GM12878 (cell line): Measurements from ENCODE around the gene IL1RAPL1. TPM values are rescaled to one million over a fixed set of nuclear protein-coding genes. Genes with fewer than 3 reads are reported as not detected.

Experiments used
- ATAC-seq: fragments of 200-7000 bp; cut with Tn5 transposase; 3 replicates; pipeline ENCODE4 v1.9.1; 2020; ENCODE audit warnings: mild to moderate bottlenecking, moderate library complexity
- BruUV-seq: library from RNA; stranded (reverse); fragments of 400-500 nt; replicated peaks from 2 replicates; lab custom pipeline; 2021; lab: Mats Ljungman, UMichigan
- CTCF ChIA-PET: fragments of 300-600 bp; sonication (Branson Sonifier 250); formaldehyde crosslinking; extraction: SDS; loops from one replicate; lab custom pipeline; 2021; ENCODE audit warnings: inconsistent platforms; lab: Yijun Ruan, JAX
- POLR2A ChIA-PET: fragments of 350-600 bp; formaldehyde crosslinking; extraction: SDS; loops from one replicate; lab custom pipeline; 2021; ENCODE audit warnings: inconsistent platforms; lab: Charles Lee
- RAD21 ChIA-PET: fragments of 300-600 bp; sonication (Branson Sonifier 250); formaldehyde crosslinking; loops from one replicate; lab custom pipeline; 2023; ENCODE audit warnings: antibody characterized with exemption; ENCODE audit not compliant: unreplicated experiment; lab: Charles Lee
- SMC1A ChIA-PET: fragments of 300-600 bp; sonication (Branson Sonifier 250); formaldehyde crosslinking; loops from one replicate; lab custom pipeline; 2023; ENCODE audit not compliant: unreplicated experiment, uncharacterized antibody; lab: Charles Lee
- DNase-seq: peaks from one replicate; pipeline ENCODE4 v3.0.0-alpha.2; 2011; ENCODE audit warnings: low read depth, low spot score
- FAIRE-seq: peaks from 3 replicates; lab custom pipeline; 2011; peaks lifted over from hg19 to GRCh38; lab: Jason Lieb, UNC
- H2AFZ ChIP-seq: 2 replicates; pipeline ENCODE4 v1.6.0; 2011; ENCODE audit warnings: low read depth, low read length, control low read depth; ENCODE audit not compliant: control insufficient read depth
- H3K27ac ChIP-seq: 2 replicates; pipeline ENCODE4 v1.5.1; 2011; ENCODE audit warnings: control low read depth; ENCODE audit not compliant: control insufficient read depth, insufficient read depth
- H3K27me3 ChIP-seq, 2 experiments: replicated peaks in 1 of 2; 2 replicates each; pipeline versions ENCODE4 v1.6.0 to v1.6.1; 2011; ENCODE audit warnings: low read length in 1 of 2; ENCODE audit not compliant: control insufficient read depth in 2 of 2, insufficient read depth in 2 of 2
- H3K36me3 ChIP-seq, 2 experiments: 2 replicates each; pipeline ENCODE4 v1.5.1; 2011; ENCODE audit warnings: low read length in 1 of 2; ENCODE audit not compliant: control insufficient read depth in 2 of 2, insufficient read depth in 2 of 2
- H3K4me1 ChIP-seq: 2 replicates; pipeline ENCODE4 v1.6.1; 2011; ENCODE audit warnings: mild to moderate bottlenecking, low read length, moderate library complexity, mixed read lengths; ENCODE audit not compliant: control insufficient read depth, insufficient read depth
- H3K4me2 ChIP-seq: 2 replicates; pipeline ENCODE4 v1.6.0; 2011; ENCODE audit warnings: control low read depth; ENCODE audit not compliant: control insufficient read depth, insufficient read depth
- H3K4me3 ChIP-seq: fragments of 200-600 bp; sonication (generic); 2 replicates; pipeline ENCODE4 v1.5.1; 2016
- H3K79me2 ChIP-seq: 2 replicates; pipeline ENCODE4 v1.6.0; 2011; ENCODE audit warnings: low read length; ENCODE audit not compliant: control insufficient read depth, insufficient read depth
- H3K9ac ChIP-seq: 2 replicates; pipeline ENCODE4 v1.8.0; 2011; ENCODE audit warnings: low read length, control low read depth, mixed read lengths; ENCODE audit not compliant: control insufficient read depth, insufficient read depth
- H3K9me3 ChIP-seq: replicated peaks from 3 replicates; pipeline ENCODE4 v1.5.1; 2011; ENCODE audit warnings: mild to moderate bottlenecking, low read length; ENCODE audit not compliant: control insufficient read depth, insufficient read depth
- H4K20me1 ChIP-seq: 2 replicates; pipeline ENCODE4 v1.6.0; 2011; ENCODE audit not compliant: control insufficient read depth, insufficient read depth
- BRCA1 ChIP-seq: IDR thresholded peaks from 2 replicates; pipeline ENCODE4 v1.6.1; 2011; ENCODE audit warnings: low read depth, low read length, improper control_type of control experiment
- IRF5 ChIP-seq: fragments of 450-650 bp; IDR thresholded peaks from 2 replicates; pipeline ENCODE4 v1.6.1; 2017; ENCODE audit warnings: borderline replicate concordance
- LARP7 ChIP-seq: fragments of 450-650 bp; IDR thresholded peaks from 2 replicates; pipeline ENCODE4 v1.6.1; 2017; ENCODE audit warnings: mild to moderate bottlenecking
- SMAD1 ChIP-seq: fragments of 450-650 bp; IDR thresholded peaks from 2 replicates; pipeline ENCODE4 v1.6.1; 2018; ENCODE audit warnings: mild to moderate bottlenecking, low read depth; ENCODE audit not compliant: partially characterized antibody
- ZNF207 ChIP-seq: fragments of 450-650 bp; IDR thresholded peaks from 2 replicates; pipeline ENCODE4 v1.6.1; 2014; ENCODE audit warnings: antibody characterized with exemption, mild to moderate bottlenecking, borderline replicate concordance
- ZNF274 ChIP-seq: IDR thresholded peaks from one replicate; pipeline ENCODE4 v1.8.0; 2011; ENCODE audit not compliant: insufficient read length, insufficient read depth
- WGBS: methylation state at CpG from one replicate; pipeline ENCODE4 v1.1.6; 2016; ENCODE audit warnings: low lambda C conversion rate; ENCODE audit not compliant: insufficient replicate concordance, insufficient coverage; ENCODE audit errors: missing lambda C conversion rate; 5-methylcytosine and 5-hydroxymethylcytosine counted together
- in situ Hi-C: fragments of 300-500 bp; cut with MboI; formaldehyde crosslinking; loops from 9 replicates; pipeline ENCODE4 v1.14.3; 2018; ENCODE audit warnings: mixed read lengths
- intact Hi-C: fragments of 100-400 bp; cut with micrococcal nuclease; formaldehyde crosslinking; loops from one replicate; pipeline ENCODE4 v1.14.2; 2022; ENCODE audit not compliant: unreplicated experiment
- polyA plus RNA-seq, 11 experiments: library from polyadenylated mRNA; depleted of rRNA in 4 of 11; unstranded in 6 of 11; stranded (reverse) in 5 of 11; fragments of >200 nt; fragmentation: Nextera tagmentation in 4 of 11; fragmentation: Illumina TruSeq in 1 of 11; extraction: Ambion mirVana in 4 of 11; extraction: Trizol in 1 of 11; gene quantifications; 1 replicate in 1 of 11; 2 replicates in 10 of 11; pipeline versions ENCODE4 v1.2.1 to v1.2.3, GENCODE V29; 2011 to 2016; ENCODE audit warnings: inconsistent platforms in 2 of 11, missing spikeins in 2 of 11, low read depth in 1 of 11
- total RNA-seq, 4 experiments: library from RNA; depleted of rRNA in 3 of 4; stranded (reverse); fragments of >200 nt in 3 of 4; fragmentation: Illumina TruSeq in 1 of 4; extraction: Trizol in 1 of 4; gene quantifications; 2 replicates each; pipeline versions ENCODE4 v1.2.1 to v1.2.3, GENCODE V29; 2013 to 2021
- TF ChIP-seq, protein P1 (sequence below): IDR thresholded peaks from 2 replicates; pipeline ENCODE4 v1.6.1; 2011; ENCODE audit warnings: borderline replicate concordance, low read depth, mild to moderate bottlenecking, moderate library complexity, low read length; ENCODE audit not compliant: insufficient read depth, poor library complexity, severe bottlenecking

The IL1RAPL1 gene
- total and polyA plus RNA-seq, 10 of the 15 experiments (the other 5 are each of a cell fraction or from before 2014, with no cell fraction given) = not detected

DNA sequence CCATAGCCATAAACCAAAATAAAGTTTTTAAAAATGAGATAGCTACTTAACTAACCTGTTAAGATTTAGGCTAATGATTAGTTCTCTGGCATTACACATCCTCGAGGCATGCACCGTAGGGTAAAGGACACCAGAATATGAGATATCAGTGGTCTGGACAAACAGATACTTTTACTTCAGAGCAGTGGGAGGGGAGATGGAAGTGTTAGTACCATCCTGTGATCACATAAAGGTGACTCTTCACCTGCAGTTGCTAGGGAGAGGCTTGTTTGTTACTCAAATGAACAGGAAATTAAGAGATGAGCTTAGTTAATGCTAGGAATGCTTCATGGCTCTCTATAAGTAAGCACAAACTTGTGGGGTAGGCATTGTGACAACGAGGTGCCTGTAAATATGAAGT lies 1003.7 kb downstream of the IL1RAPL1 start (continued):
- TF ChIP-seq, protein P1, sequence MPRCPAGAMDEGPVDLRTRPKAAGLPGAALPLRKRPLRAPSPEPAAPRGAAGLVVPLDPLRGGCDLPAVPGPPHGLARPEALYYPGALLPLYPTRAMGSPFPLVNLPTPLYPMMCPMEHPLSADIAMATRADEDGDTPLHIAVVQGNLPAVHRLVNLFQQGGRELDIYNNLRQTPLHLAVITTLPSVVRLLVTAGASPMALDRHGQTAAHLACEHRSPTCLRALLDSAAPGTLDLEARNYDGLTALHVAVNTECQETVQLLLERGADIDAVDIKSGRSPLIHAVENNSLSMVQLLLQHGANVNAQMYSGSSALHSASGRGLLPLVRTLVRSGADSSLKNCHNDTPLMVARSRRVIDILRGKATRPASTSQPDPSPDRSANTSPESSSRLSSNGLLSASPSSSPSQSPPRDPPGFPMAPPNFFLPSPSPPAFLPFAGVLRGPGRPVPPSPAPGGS = no peak
- no peak for TF ChIP-seq BRCA1

DNA sequence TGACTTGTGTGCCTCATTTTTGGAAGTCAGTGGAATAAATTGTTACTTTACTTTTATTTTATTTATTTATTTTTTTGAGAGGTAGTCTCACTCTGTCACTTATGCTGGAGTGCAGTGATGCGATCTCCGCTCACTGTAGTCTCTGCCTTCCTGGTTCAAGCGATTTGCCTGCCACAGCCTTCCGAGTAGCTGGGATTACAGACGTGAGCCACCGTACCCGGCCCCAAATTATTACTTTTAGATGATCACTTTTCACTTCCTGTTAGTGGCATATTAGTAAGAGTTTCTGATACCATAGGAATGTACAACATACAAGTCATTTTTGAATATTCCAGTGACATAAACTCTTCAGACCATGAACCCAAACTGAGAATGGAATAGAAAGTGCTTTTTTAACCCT lies 1017.1 kb downstream of the IL1RAPL1 start:
- Histone ChIP-seq H3K79me2 (no peaks in the 10 kb centered on the region), H4K20me1 (no peaks in the 10 kb centered on the region), H3K9me3 (no peaks in the 10 kb centered on the region; the same call in 2 of the 3 replicates), H3K4me3 (no peak overlapping the region), H3K4me1 (no peaks in the 10 kb centered on the region), H2AFZ (no peak overlapping the region), H3K27ac (no peak overlapping the region), H3K36me3 (no peaks in the 10 kb centered on the region), H3K27me3 (no peaks in the 10 kb centered on the region), H3K4me2 (no peak overlapping the region), H3K9ac (no peak overlapping the region)
- FAIRE-seq (no peak), ATAC-seq (no peak), DNase-seq (no peak)
- intact Hi-C loops (no loop called here), in situ Hi-C loops (no loop called here)
- BruUV-seq = no TSS peak
- CTCF ChIA-PET = interaction anchor here (1.4 kb wide), 1 partner anchor 41 kb away, joined by 3 read pairs; no protein-coding TSS in a partner anchor
- SMC1A ChIA-PET = interaction anchor here (0.7 to 1.8 kb wide), 2 partner anchors 11 to 1412 kb away, joined by 3 to 5 read pairs; no protein-coding TSS in a partner anchor
- 66% methylated on average over 7 of the region's 7 CpGs for WGBS
- POLR2A ChIA-PET = no interaction called here
- TF ChIP-seq BRCA1 (no peak), ZNF274 (no peak), IRF5 (no peak), LARP7 (no peak), ZNF207 (no peak), SMAD1 (no peak)
- RAD21 ChIA-PET = no interaction called here
